Activated T-cell treated with anti-CD3 and anti-CD28 coated beads for 24 hours (primary cell): ENCODE data around the gene PZP.
A peak's percentile ranks its signal among the peaks of the same experiment; 100 is the strongest.
"Not testable (repeated sequence)": the region's sequence is repeated elsewhere in the genome, so short reads cannot be mapped to it uniquely, and the experiment has no call there.

Experiments used
- DNase-seq: peaks from one replicate; pipeline ENCODE4 v3.0.0-alpha.2; 2020; ENCODE audit warnings: low read depth

PZP gene

GRCh38 chr12:9208229-9208628 lies at the start of gene PZP:
Gene PZP (minus strand): TSS chr12:9208395. CDS start chr12:9208341, 54 bp downstream.
- DNase-seq = no peak

- no peak for DNase-seq
Observed at GRCh38 chr12:9256758-9257405, 48.7 kb upstream of the PZP start.

GRCh38 chr12:9256341-9256740 lies 48.1 kb upstream of the PZP start:
- no peak for DNase-seq

GRCh38 chr12:9255837-9256236 lies 47.6 kb upstream of the PZP start:
- DNase-seq = no peak

GRCh38 chr12:9253464-9253863 lies 45.3 kb upstream of the PZP start:
- DNase-seq = no peak

GRCh38 chr12:9252791-9253190 lies 44.6 kb upstream of the PZP start:
- not testable (repeated sequence) for DNase-seq

- DNase-seq = no peak
Observed at GRCh38 chr12:9252256-9252655, 44.1 kb upstream of the PZP start.

- DNase-seq = no peak
Observed at GRCh38 chr12:9248435-9248834, 40.2 kb upstream of the PZP start.

GRCh38 chr12:9244894-9245293 lies 36.7 kb upstream of the PZP start:
- peak; percentile 51 for DNase-seq

- DNase-seq = no peak
Observed at GRCh38 chr12:9243999-9244649, 35.9 kb upstream of the PZP start.

GRCh38 chr12:9241301-9241700 lies 33.1 kb upstream of the PZP start:
- no peak for DNase-seq

- no peak for DNase-seq
Observed at GRCh38 chr12:9240776-9241175, 32.6 kb upstream of the PZP start.

- peak; percentile 20 for DNase-seq
Observed at GRCh38 chr12:9240004-9240635, 31.9 kb upstream of the PZP start.

- no peak for DNase-seq
Observed at GRCh38 chr12:9237286-9237685, 29.1 kb upstream of the PZP start.

- DNase-seq = no peak
Observed at GRCh38 chr12:9235519-9235918, 27.3 kb upstream of the PZP start.

- DNase-seq = no peak
Observed at GRCh38 chr12:9227950-9228349, 19.8 kb upstream of the PZP start.

GRCh38 chr12:9223830-9224229 lies 15.6 kb upstream of the PZP start:
- no peak for DNase-seq

GRCh38 chr12:9221483-9221882 lies 13.3 kb upstream of the PZP start:
- DNase-seq = no peak

- DNase-seq = not testable (repeated sequence)
Observed at GRCh38 chr12:9221011-9221410, 12.8 kb upstream of the PZP start.

- no peak for DNase-seq
Observed at GRCh38 chr12:9214534-9214933, 6.3 kb upstream of the PZP start.

- no peak for DNase-seq
Observed at GRCh38 chr12:9211687-9212086, 3.5 kb upstream of the PZP start.

GRCh38 chr12:9204380-9204779 lies 3.8 kb downstream of the PZP start:
- DNase-seq = no peak

GRCh38 chr12:9198012-9198411 lies 10.2 kb downstream of the PZP start:
- no peak for DNase-seq

- DNase-seq = no peak
Observed at GRCh38 chr12:9184276-9184675, 23.9 kb downstream of the PZP start.
